IMR-90 (cell line): ENCODE data around the gene NMT1. TPM values are rescaled to one million over a fixed set of nuclear protein-coding genes. Genes with fewer than 3 reads are reported as not detected.

Experiments used
- ATAC-seq: fragments of 200-7000 bp; cut with Tn5 transposase; 2 replicates; pipeline ENCODE4 v1.9.1; 2020; ENCODE audit warnings: low read depth, mild to moderate bottlenecking, moderate library complexity
- BruUV-seq: library from RNA; stranded (reverse); fragments of 400-500 nt; replicated peaks from 2 replicates; lab custom pipeline; 2021; lab: Mats Ljungman, UMichigan
- CTCF ChIA-PET: fragments of 300-600 bp; formaldehyde crosslinking; extraction: SDS; loops from one replicate; lab custom pipeline; 2021; ENCODE audit warnings: antibody characterized with exemption; lab: Yijun Ruan, JAX
- POLR2A ChIA-PET: fragments of 300-600 bp; sonication (Branson Sonifier 250); formaldehyde crosslinking; loops from one replicate; lab custom pipeline; 2022; ENCODE audit warnings: antibody characterized with exemption; ENCODE audit not compliant: unreplicated experiment; lab: Charles Lee
- DNase-seq: peaks from one replicate; pipeline ENCODE4 v3.0.0; 2013
- H2AFZ ChIP-seq: replicated peaks from 2 replicates; pipeline ENCODE3; 2013; ENCODE audit warnings: low read length, mild to moderate bottlenecking; ENCODE audit not compliant: poor library complexity
- H2AK5ac ChIP-seq: 2 replicates; pipeline ENCODE4 v1.6.1; 2013; ENCODE audit warnings: low read depth, low read length, inconsistent platforms
- H2AK9ac ChIP-seq: replicated peaks from 2 replicates; pipeline ENCODE3; 2013; ENCODE audit warnings: mild to moderate bottlenecking, low read depth, low read length, moderate library complexity; ENCODE audit not compliant: poor library complexity
- H2BK120ac ChIP-seq: 2 replicates; pipeline ENCODE4 v1.6.1; 2013; ENCODE audit warnings: low read depth, low read length, inconsistent platforms
- H2BK15ac ChIP-seq: 3 replicates; pipeline ENCODE4 v1.6.1; 2013; ENCODE audit warnings: low read depth, low read length, inconsistent platforms
- H2BK20ac ChIP-seq: 2 replicates; pipeline ENCODE4 v1.6.1; 2013; ENCODE audit warnings: low read depth, mild to moderate bottlenecking, inconsistent platforms, low read length, moderate library complexity
- H2BK5ac ChIP-seq: 2 replicates; pipeline ENCODE4 v1.6.1; 2013; ENCODE audit warnings: mild to moderate bottlenecking, low read depth, low read length, inconsistent platforms; ENCODE audit not compliant: poor library complexity, severe bottlenecking
- H3K14ac ChIP-seq: replicated peaks from 2 replicates; pipeline ENCODE4 v1.6.1; 2013; ENCODE audit warnings: low read depth, low read length, inconsistent platforms
- H3K18ac ChIP-seq: 2 replicates; pipeline ENCODE4 v1.6.1; 2013; ENCODE audit warnings: low read depth, low read length, control low read depth
- H3K23ac ChIP-seq: 2 replicates; pipeline ENCODE4 v1.6.1; 2013; ENCODE audit warnings: low read depth, low read length, inconsistent platforms
- H3K27ac ChIP-seq: 2 replicates; pipeline ENCODE4 v1.5.1; 2013; ENCODE audit warnings: mild to moderate bottlenecking, control low read depth, low read length; ENCODE audit not compliant: insufficient read depth
- H3K27me3 ChIP-seq: 2 replicates; pipeline ENCODE4 v1.6.1; 2013; ENCODE audit warnings: low read length; ENCODE audit not compliant: control insufficient read depth, insufficient read depth
- H3K36me3 ChIP-seq: 2 replicates; pipeline ENCODE4 v1.6.1; 2013; ENCODE audit warnings: low read length, mixed read lengths; ENCODE audit not compliant: control insufficient read depth, insufficient read depth
- H3K4ac ChIP-seq: 2 replicates; pipeline ENCODE4 v1.6.1; 2013; ENCODE audit warnings: low read depth, low read length, inconsistent platforms
- H3K4me1 ChIP-seq: 2 replicates; pipeline ENCODE4 v1.6.1; 2013; ENCODE audit warnings: low read length, mixed read lengths; ENCODE audit not compliant: control insufficient read depth, insufficient read depth
- H3K4me2 ChIP-seq: 2 replicates; pipeline ENCODE4 v1.6.1; 2013; ENCODE audit warnings: low read depth, mild to moderate bottlenecking, control low read depth, low read length, moderate library complexity
- H3K4me3 ChIP-seq: 2 replicates; pipeline ENCODE4 v1.5.1; 2013; ENCODE audit warnings: low read depth, mild to moderate bottlenecking, control low read depth, low read length, moderate library complexity; ENCODE audit not compliant: insufficient read depth
- H3K56ac ChIP-seq: 2 replicates; pipeline ENCODE4 v1.6.1; 2013; ENCODE audit warnings: low read length, inconsistent platforms; ENCODE audit not compliant: insufficient read depth; ENCODE audit errors: extremely low read depth
- H3K79me1 ChIP-seq, 2 experiments: 2 replicates each; pipeline ENCODE4 v1.6.1; 2013; ENCODE audit warnings: low read length in 2 of 2, inconsistent platforms in 1 of 2, low read depth in 1 of 2
- H3K9ac ChIP-seq: 2 replicates; pipeline ENCODE4 v1.6.1; 2013; ENCODE audit warnings: low read depth, low read length, control low read depth
- H3K9me1 ChIP-seq: 2 replicates; pipeline ENCODE4 v1.6.1; 2013; ENCODE audit warnings: low read length, inconsistent platforms; ENCODE audit not compliant: insufficient read depth
- H3K9me3 ChIP-seq: 2 replicates; pipeline ENCODE4 v1.6.1; 2013; ENCODE audit warnings: low read length; ENCODE audit not compliant: control insufficient read depth, insufficient read depth
- H4K20me1 ChIP-seq: 2 replicates; pipeline ENCODE4 v1.6.1; 2013; ENCODE audit warnings: low read length, inconsistent platforms; ENCODE audit not compliant: insufficient read depth
- H4K5ac ChIP-seq: 2 replicates; pipeline ENCODE4 v1.6.1; 2013; ENCODE audit warnings: mild to moderate bottlenecking, low read depth, low read length, control low read depth
- H4K8ac ChIP-seq, 2 experiments: 2 replicates each; pipeline ENCODE4 v1.6.1; 2013; ENCODE audit warnings: low read depth in 2 of 2, low read length in 2 of 2, control low read depth in 1 of 2, inconsistent platforms in 1 of 2
- H4K91ac ChIP-seq: 2 replicates; pipeline ENCODE4 v1.6.1; 2013; ENCODE audit warnings: low read depth, low read length, inconsistent platforms; ENCODE audit not compliant: insufficient read depth
- BHLHE40 ChIP-seq: fragments of 150-350 bp; IDR thresholded peaks from 2 replicates; pipeline ENCODE4 v1.6.1; 2016; ENCODE audit warnings: mild to moderate bottlenecking, low read depth, low read length
- CEBPB ChIP-seq: IDR thresholded peaks from 2 replicates; pipeline ENCODE4 v1.6.1; 2012; ENCODE audit warnings: low read depth, low read length, improper control_type of control experiment
- CHD1 ChIP-seq: IDR thresholded peaks from 2 replicates; pipeline ENCODE4 v1.6.1; 2012; ENCODE audit warnings: low read depth, low read length, improper control_type of control experiment
- FOS ChIP-seq: fragments of 150-350 bp; IDR thresholded peaks from 2 replicates; pipeline ENCODE4 v1.6.1; 2016; ENCODE audit warnings: low read depth, low read length
- MAFK ChIP-seq: IDR thresholded peaks from 2 replicates; pipeline ENCODE4 v1.6.1; 2012; ENCODE audit warnings: low read depth, low read length, improper control_type of control experiment
- MAZ ChIP-seq: IDR thresholded peaks from 2 replicates; pipeline ENCODE4 v1.6.1; 2012; ENCODE audit warnings: low read depth, mild to moderate bottlenecking, low read length, improper control_type of control experiment, moderate library complexity, borderline replicate concordance
- NFE2L2 ChIP-seq: fragments of 150-350 bp; IDR thresholded peaks from 2 replicates; pipeline ENCODE4 v1.6.1; 2016; ENCODE audit warnings: low read depth, mild to moderate bottlenecking, low read length
- RAD21 ChIP-seq: IDR thresholded peaks from 2 replicates; pipeline ENCODE4 v1.6.1; 2012; ENCODE audit warnings: low read length, improper control_type of control experiment
- RFX5 ChIP-seq: IDR thresholded peaks from 2 replicates; pipeline ENCODE4 v1.8.0; 2012; ENCODE audit warnings: low read depth, mild to moderate bottlenecking, low read length, moderate library complexity
- WGBS, 2 experiments: methylation state at CpG; one replicate each; pipeline versions ENCODE4 v1.1.5 to v1.1.7; 2013; ENCODE audit warnings: missing lambda C conversion rate in 2 of 2; ENCODE audit not compliant: insufficient read length in 1 of 2; ENCODE audit errors: extremely low coverage in 2 of 2; 5-methylcytosine and 5-hydroxymethylcytosine counted together
- dilution Hi-C: fragments of 300-500 bp; cut with HindIII; formaldehyde crosslinking; loops from one replicate; pipeline ENCODE4 v1.14.3; 2018; ENCODE audit warnings: low sequenced_read_pairs; ENCODE audit not compliant: unreplicated experiment
- in situ Hi-C: fragments of 300-500 bp; cut with MboI; formaldehyde crosslinking; loops from 3 replicates; pipeline ENCODE4 v1.14.3; 2019; ENCODE audit warnings: low sequenced_read_pairs, inconsistent platforms, mixed read lengths
- intact Hi-C: fragments of 100-400 bp; cut with micrococcal nuclease; formaldehyde crosslinking; loops from 2 replicates; pipeline ENCODE4 v1.10.0; 2022
- polyA plus RNA-seq, 3 experiments: library from polyadenylated mRNA; depleted of rRNA; stranded (reverse); fragments of >200 nt; gene quantifications; 2 replicates each; pipeline ENCODE4 v1.2.3, GENCODE V29; 2012; ENCODE audit warnings: low replicate concordance in 1 of 3
- total RNA-seq: library from RNA; depleted of rRNA; stranded (reverse); fragments of >200 nt; gene quantifications from 2 replicates; pipeline ENCODE4 v1.2.3, GENCODE V29; 2012
- TF ChIP-seq, protein P1 (sequence below): fragments of 150-350 bp; IDR thresholded peaks from 2 replicates; pipeline ENCODE4 v1.6.1; 2016; ENCODE audit warnings: low read depth, mild to moderate bottlenecking, low read length, moderate library complexity, borderline replicate concordance
- TF ChIP-seq, protein P2 (sequence below): fragments of 150-350 bp; IDR thresholded peaks from 2 replicates; pipeline ENCODE4 v1.6.1; 2017; ENCODE audit warnings: mild to moderate bottlenecking, antibody characterized with exemption, low read length, low read depth

NMT1 gene
- total and polyA plus RNA-seq, 2 of the 4 experiments (the other 2 are of a cell fraction) = 38.0 to 60.6 TPM

DNA sequence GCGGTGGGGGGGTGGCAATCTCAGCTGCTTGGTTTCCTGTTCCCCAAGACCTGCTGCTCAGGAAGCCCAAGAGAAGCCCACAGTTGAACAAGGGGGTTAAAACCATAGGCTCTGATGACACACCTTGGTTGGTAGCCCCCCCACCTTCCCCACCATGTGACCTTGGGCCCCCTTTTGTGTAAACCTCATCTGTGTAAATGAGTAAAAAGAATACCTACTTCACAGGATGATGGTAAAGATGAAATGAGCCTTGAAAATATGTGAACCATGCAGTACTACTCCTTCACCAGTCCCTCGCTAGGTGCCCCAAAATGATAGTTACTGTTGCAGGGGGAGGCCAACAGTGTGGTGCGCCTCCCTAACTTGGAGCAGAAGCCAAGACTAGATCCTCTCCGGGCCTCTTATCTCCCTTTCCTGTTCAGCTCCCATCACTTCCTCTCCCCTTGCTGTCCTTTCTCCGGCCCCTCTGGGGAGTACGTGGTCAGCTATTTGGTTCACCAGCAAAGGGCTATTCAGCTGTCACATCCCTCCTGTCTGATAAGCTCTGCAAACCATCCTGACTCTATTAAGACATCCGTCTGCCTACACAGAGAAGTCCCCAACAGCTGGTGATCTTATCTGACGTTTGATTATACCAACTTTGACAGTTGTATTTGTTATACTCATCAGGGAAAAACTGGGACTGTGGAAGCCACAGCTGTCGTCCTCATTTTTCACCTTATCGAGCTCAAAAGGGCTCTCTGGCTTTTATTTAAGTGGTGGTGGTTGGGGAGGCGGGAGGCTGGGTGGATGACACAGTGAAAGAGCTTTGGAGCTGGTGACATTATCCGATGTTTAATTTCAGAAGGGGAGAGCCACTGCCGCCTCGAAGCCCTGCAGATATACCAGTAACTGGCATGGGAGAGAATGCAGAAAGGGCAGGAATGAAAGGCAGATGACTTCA lies 29.6 kb upstream of the NMT1 start:
- CTCF ChIA-PET = interaction anchor here (0.6 kb wide), 1 partner anchor 30 kb away, joined by 3 read pairs; the partner anchor contains the start of gene NMT1
- peak overlapping the region; percentile 51 for H2AFZ ChIP-seq
- H2BK15ac ChIP-seq = peak overlapping the region; percentile 2; the same call in 1 of the 3 replicates
- no peak overlapping the region for H3K4me3 ChIP-seq
- H3K79me1 ChIP-seq = peaks cover 3 to 23% of the 10 kb centered on the region in 2 experiments; a peak in 3 of 4 replicates
- dilution Hi-C loops = no loop called here
- H2BK5ac ChIP-seq = no peak overlapping the region
- peaks cover 6% of the 10 kb centered on the region; the same call in 1 of the 2 replicates for H3K9me1 ChIP-seq
- H3K36me3 ChIP-seq = peaks cover 50% of the 10 kb centered on the region
- peak; percentile 71 for ATAC-seq
- BruUV-seq = no TSS peak
- peak overlapping the region; percentile 56; the same call in 1 of the 2 replicates for H3K27ac ChIP-seq
- H3K23ac ChIP-seq = no peak overlapping the region
- H3K18ac ChIP-seq = peak overlapping the region; percentile 27; the same call in 1 of the 2 replicates
- H3K14ac ChIP-seq = peak overlapping the region; percentile 41; the same call in 1 of the 2 replicates
- H2BK20ac ChIP-seq = peak overlapping the region; percentile 10; the same call in 1 of the 2 replicates
- H3K4ac ChIP-seq = peak overlapping the region; percentile 11; the same call in 1 of the 2 replicates
- H3K27me3 ChIP-seq = no peaks in the 10 kb centered on the region
- H2BK120ac ChIP-seq = peak overlapping the region; percentile 32; the same call in 1 of the 2 replicates
- H3K9ac ChIP-seq = no peak overlapping the region; the same call in 1 of the 2 replicates
- POLR2A ChIA-PET = interaction anchor here (0.7 kb wide), 1 partner anchor 117 kb away, joined by 4 read pairs; no protein-coding TSS in a partner anchor
- H2AK9ac ChIP-seq = peak overlapping the region; percentile 44
- H2AK5ac ChIP-seq = peak overlapping the region; percentile 17; the same call in 1 of the 2 replicates
- H4K20me1 ChIP-seq = peaks cover 8% of the 10 kb centered on the region; the same call in 1 of the 2 replicates
- peak overlapping the region; percentile 25; the same call in 1 of the 2 replicates for H3K4me2 ChIP-seq
- H4K5ac ChIP-seq = no peak overlapping the region; the same call in 1 of the 2 replicates
- no peak for TF ChIP-seq MAZ
- TF ChIP-seq, protein P1, sequence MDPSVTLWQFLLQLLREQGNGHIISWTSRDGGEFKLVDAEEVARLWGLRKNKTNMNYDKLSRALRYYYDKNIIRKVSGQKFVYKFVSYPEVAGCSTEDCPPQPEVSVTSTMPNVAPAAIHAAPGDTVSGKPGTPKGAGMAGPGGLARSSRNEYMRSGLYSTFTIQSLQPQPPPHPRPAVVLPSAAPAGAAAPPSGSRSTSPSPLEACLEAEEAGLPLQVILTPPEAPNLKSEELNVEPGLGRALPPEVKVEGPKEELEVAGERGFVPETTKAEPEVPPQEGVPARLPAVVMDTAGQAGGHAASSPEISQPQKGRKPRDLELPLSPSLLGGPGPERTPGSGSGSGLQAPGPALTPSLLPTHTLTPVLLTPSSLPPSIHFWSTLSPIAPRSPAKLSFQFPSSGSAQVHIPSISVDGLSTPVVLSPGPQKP = no peak
- TF ChIP-seq FOS = no peak
- TF ChIP-seq CHD1 = no peak
- TF ChIP-seq MAFK = no peak
- no peak for TF ChIP-seq CEBPB
- TF ChIP-seq BHLHE40 = no peak
- no peak for TF ChIP-seq RAD21
- TF ChIP-seq NFE2L2 = no peak
- no peak for TF ChIP-seq RFX5
- TF ChIP-seq, protein P2, sequence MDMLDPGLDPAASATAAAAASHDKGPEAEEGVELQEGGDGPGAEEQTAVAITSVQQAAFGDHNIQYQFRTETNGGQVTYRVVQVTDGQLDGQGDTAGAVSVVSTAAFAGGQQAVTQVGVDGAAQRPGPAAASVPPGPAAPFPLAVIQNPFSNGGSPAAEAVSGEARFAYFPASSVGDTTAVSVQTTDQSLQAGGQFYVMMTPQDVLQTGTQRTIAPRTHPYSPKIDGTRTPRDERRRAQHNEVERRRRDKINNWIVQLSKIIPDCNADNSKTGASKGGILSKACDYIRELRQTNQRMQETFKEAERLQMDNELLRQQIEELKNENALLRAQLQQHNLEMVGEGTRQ = no peak
- peak overlapping the region in 1 of 2 experiments; percentile 19; a peak in 1 of 4 replicates for H4K8ac ChIP-seq
- in situ Hi-C loops = no loop called here
- H3K9me3 ChIP-seq = no peaks in the 10 kb centered on the region
- no peak overlapping the region for H3K56ac ChIP-seq
- H4K91ac ChIP-seq = no peak overlapping the region; the same call in 1 of the 2 replicates
- DNase-seq = no peak
- intact Hi-C loops = no loop called here
- WGBS, 2 experiments = 41% methylated on average over 6 of the region's 14 CpGs; no CpG with 5 or more reads in 1 of the 2 experiments
- peaks cover 17% of the 10 kb centered on the region; the same call in 1 of the 2 replicates for H3K4me1 ChIP-seq
